ENCODE data around the gene DNAJB6. TPM values are rescaled to one million over a fixed set of nuclear protein-coding genes. Genes with fewer than 3 reads are reported as not detected.

DNAJB6 gene
- total and polyA plus RNA-seq, 4 donors = 118 to 143 (median 128) TPM

GRCh38 chr7:157383868-157384267 lies 47.1 kb downstream of the DNAJB6 start:
- no peak overlapping the region for H3K4me3 ChIP-seq (ENCODE audit: low read length in 2 of 2)
- no peaks in the 10 kb centered on the region for H3K4me1 ChIP-seq (ENCODE audit: control insufficient read depth in 1 of 2, insufficient read depth in 2 of 2, low read length in 2 of 2)
- no peaks in the 10 kb centered on the region for H3K9me3 ChIP-seq (ENCODE audit: control insufficient read depth, low read length)
- H3K27me3 ChIP-seq (ENCODE audit: control insufficient read depth in 1 of 2, insufficient read depth in 2 of 2, low read length in 1 of 2) = no peaks in the 10 kb centered on the region
- H3K36me3 ChIP-seq (ENCODE audit: control insufficient read depth in 1 of 2, insufficient read depth in 2 of 2, low read length in 1 of 2) = peaks cover 0 to 2% of the 10 kb centered on the region in 2 donors
- no peak for ATAC-seq (ENCODE audit: low FRiP score)
- intact Hi-C loops (cut with DNase I) = no loop called here
- H3K27ac ChIP-seq (ENCODE audit: low read depth in 1 of 2, low read length in 2 of 2) = no peak overlapping the region
- DNase-seq = no peak
- 79 to 82% methylated on average over 5 of the region's 5 CpGs for WGBS, 2 donors

GRCh38 chr7:157384301-157384700 lies 47.5 kb downstream of the DNAJB6 start:
- peaks cover 0 to 2% of the 10 kb centered on the region in 2 donors for H3K36me3 ChIP-seq (ENCODE audit: control insufficient read depth in 1 of 2, insufficient read depth in 2 of 2, low read length in 1 of 2)
- intact Hi-C loops (cut with DNase I) = no loop called here
- H3K27ac ChIP-seq (ENCODE audit: low read depth in 1 of 2, low read length in 2 of 2) = peak overlapping the region in 1 of 2 donors; percentile 3
- H3K9me3 ChIP-seq (ENCODE audit: control insufficient read depth, low read length) = no peaks in the 10 kb centered on the region
- H3K27me3 ChIP-seq (ENCODE audit: control insufficient read depth in 1 of 2, insufficient read depth in 2 of 2, low read length in 1 of 2) = no peaks in the 10 kb centered on the region
- H3K4me3 ChIP-seq (ENCODE audit: low read length in 2 of 2) = no peak overlapping the region
- no peaks in the 10 kb centered on the region for H3K4me1 ChIP-seq (ENCODE audit: control insufficient read depth in 1 of 2, insufficient read depth in 2 of 2, low read length in 2 of 2)
- ATAC-seq (ENCODE audit: low FRiP score) (no peak), DNase-seq (peak in 1 of 2 donors; percentile 57)
- WGBS, 2 donors = 12% methylated on average over 9 of the region's 9 CpGs

GRCh38 chr7:157386979-157387800 lies 50.4 kb downstream of the DNAJB6 start:
- Histone ChIP-seq H3K4me1 (ENCODE audit: control insufficient read depth in 1 of 2, insufficient read depth in 2 of 2, low read length in 2 of 2) (no peaks in the 10 kb centered on the region), H3K27ac (ENCODE audit: low read depth in 1 of 2, low read length in 2 of 2) (peak overlapping the region in 1 of 2 donors; percentile 71), H3K27me3 (ENCODE audit: control insufficient read depth in 1 of 2, insufficient read depth in 2 of 2, low read length in 1 of 2) (no peaks in the 10 kb centered on the region), H3K36me3 (ENCODE audit: control insufficient read depth in 1 of 2, insufficient read depth in 2 of 2, low read length in 1 of 2) (peaks cover 7 to 9% of the 10 kb centered on the region in 2 donors), H3K4me3 (ENCODE audit: low read length in 2 of 2) (no peak overlapping the region), H3K9me3 (ENCODE audit: control insufficient read depth, low read length) (no peaks in the 10 kb centered on the region)
- ATAC-seq (ENCODE audit: low FRiP score) (peak; percentile 89), DNase-seq (peak; percentile 89 to 93)
- intact Hi-C loops (cut with DNase I) = loop anchor here (2.0 to 5.0 kb wide), 2 partner anchors 48 to 115 kb away; no protein-coding TSS in a partner anchor
- 21 to 32% methylated on average over 23 of the region's 23 CpGs for whole genome bisulfite sequencing, 2 donors

- Histone ChIP-seq H3K27me3 (ENCODE audit: control insufficient read depth in 1 of 2, insufficient read depth in 2 of 2, low read length in 1 of 2) (no peaks in the 10 kb centered on the region), H3K4me1 (ENCODE audit: control insufficient read depth in 1 of 2, insufficient read depth in 2 of 2, low read length in 2 of 2) (no peaks in the 10 kb centered on the region), H3K27ac (ENCODE audit: low read depth in 1 of 2, low read length in 2 of 2) (no peak overlapping the region), H3K36me3 (ENCODE audit: control insufficient read depth in 1 of 2, insufficient read depth in 2 of 2, low read length in 1 of 2) (peaks cover 7 to 9% of the 10 kb centered on the region in 2 donors), H3K4me3 (ENCODE audit: low read length in 2 of 2) (no peak overlapping the region), H3K9me3 (ENCODE audit: control insufficient read depth, low read length) (no peaks in the 10 kb centered on the region)
- ATAC-seq (ENCODE audit: low FRiP score) = no peak
- 96 to 97% methylated on average over 5 of the region's 5 CpGs for WGBS, 2 donors
- no peak for DNase-seq
- intact Hi-C loops (cut with DNase I) = loop anchor here in 1 of 2 donors (5.0 kb wide), 1 partner anchor 116 kb away; no protein-coding TSS in a partner anchor
These were observed 51.5 kb downstream of the DNAJB6 start for GRCh38 chr7:157388301-157388700.

DNA sequence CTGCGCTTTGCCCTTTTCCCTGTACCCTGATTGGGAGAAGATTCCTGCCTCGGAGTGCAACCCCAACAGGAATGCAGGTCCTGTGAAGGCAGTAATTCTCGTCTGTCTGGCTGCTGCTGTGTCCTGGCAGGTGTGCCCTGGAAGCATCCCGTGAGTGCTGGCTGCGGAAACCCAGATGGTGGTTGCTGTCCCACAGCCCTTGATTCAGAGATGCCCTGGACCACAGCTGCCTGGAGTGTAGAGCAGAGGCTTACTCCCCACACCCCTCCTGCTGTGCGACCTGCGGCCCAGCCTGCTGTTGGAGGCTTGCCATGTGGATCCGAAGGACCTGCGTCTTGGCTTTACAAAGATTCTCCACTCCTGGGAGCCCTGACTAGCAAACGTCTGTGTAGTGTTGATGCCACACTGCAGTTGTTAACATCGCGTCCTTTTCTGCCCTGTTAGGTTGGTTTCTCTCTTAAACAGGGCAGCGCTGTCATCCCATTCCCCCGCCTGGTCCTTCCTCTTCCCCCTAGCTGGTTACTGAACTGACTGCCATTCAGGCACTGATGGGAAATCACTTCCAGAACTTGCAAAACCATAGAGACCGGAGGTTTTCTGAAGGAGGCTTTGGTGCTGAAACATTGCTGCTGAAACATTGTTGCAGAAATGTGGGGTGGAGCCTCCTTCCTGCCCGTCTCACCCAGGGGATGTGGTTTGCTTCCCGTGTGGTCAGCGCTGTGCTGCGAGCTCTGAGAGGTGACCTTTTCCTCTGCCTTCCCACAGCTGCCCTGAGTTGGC lies 53.3 kb downstream of the DNAJB6 start:
- Histone ChIP-seq H3K27me3 (ENCODE audit: control insufficient read depth in 1 of 2, insufficient read depth in 2 of 2, low read length in 1 of 2) (no peaks in the 10 kb centered on the region), H3K36me3 (ENCODE audit: control insufficient read depth in 1 of 2, insufficient read depth in 2 of 2, low read length in 1 of 2) (peaks cover 7% of the 10 kb centered on the region in 2 donors), H3K9me3 (ENCODE audit: control insufficient read depth, low read length) (no peaks in the 10 kb centered on the region), H3K27ac (ENCODE audit: low read depth in 1 of 2, low read length in 2 of 2) (no peak overlapping the region), H3K4me3 (ENCODE audit: low read length in 2 of 2) (no peak overlapping the region), H3K4me1 (ENCODE audit: control insufficient read depth in 1 of 2, insufficient read depth in 2 of 2, low read length in 2 of 2) (no peaks in the 10 kb centered on the region)
- DNase-seq (peak in 1 of 2 donors; percentile 56), ATAC-seq (ENCODE audit: low FRiP score) (peak; percentile 26)
- intact Hi-C loops (cut with DNase I) = loop anchor here in 1 of 2 donors (5.0 kb wide), 1 partner anchor 118 kb away; no protein-coding TSS in a partner anchor
- WGBS, 2 donors = 76 to 78% methylated on average over 19 of the region's 19 CpGs

DNA sequence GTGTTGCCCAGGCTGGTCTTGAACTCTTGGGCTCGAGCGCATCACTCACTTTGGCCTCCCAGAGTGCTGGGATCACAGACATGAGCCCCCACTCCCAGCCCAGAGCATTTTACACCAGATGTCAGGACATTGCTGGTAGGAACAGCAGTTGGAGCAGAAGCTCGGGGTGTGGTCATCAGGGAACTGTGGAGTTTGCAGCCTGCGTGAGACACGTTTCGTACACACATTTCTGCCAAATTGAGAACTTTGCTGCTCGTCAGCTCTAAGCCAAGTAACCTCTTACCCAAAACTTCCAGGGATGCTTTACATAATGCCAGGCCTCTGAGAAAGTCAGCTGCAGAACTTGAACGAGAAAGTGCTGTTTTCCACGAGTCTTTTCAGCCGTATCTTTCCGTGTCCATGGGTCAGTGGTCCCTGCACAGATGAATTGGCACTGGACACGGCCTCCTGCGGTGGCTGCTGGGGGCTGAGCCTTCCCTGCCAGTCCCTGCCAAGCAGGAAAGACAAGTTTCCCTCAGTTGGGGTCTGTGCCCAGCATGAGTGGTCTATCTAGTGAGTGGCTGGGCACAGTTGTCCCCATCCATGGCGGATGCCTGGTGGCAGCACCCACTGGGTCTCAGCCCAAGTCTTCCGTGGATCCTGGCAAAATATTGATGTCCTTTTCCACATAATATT lies 54.4 kb downstream of the DNAJB6 start:
- intact Hi-C loops (cut with DNase I) = no loop called here

DNA sequence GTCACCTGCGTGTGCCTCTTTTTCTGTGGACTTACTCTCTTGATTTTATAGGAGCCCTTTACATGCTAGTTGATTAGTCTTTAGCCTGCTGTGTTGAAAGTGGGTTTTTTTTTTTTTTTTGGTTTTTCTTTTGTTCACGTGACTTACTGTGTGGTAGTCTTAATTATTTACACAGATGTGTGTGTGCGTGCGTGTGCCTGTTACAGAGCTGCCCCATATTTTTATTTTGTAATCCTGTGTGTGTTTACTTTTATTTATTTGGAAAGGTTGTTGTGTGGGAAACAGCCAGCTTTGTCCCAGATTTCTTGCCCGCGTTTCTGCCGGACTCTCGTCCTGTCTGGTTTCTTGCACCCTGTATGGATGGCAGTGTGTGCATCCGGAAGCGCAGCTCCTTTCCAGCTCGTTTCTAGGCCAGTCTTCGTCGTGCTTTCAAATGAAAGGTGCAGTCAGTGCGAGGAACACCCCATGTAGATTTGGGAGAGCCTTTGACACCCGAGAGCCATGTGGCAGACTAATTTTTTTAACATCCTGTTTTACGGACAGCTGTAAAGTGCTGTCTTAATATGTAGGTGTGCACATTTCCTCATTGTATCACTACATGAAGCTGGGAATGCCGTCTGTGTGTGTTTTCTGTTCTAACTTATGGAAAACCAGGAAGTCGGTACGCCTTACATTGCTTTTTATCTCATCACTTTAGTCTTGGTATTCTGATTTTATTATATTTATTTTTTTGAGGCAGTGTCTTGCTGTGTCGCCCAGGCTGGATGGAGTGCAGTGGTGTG lies 55.6 kb downstream of the DNAJB6 start:
- ATAC-seq (ENCODE audit: low FRiP score) = no peak
- Histone ChIP-seq H3K4me3 (ENCODE audit: low read length in 2 of 2) (no peak overlapping the region), H3K27ac (ENCODE audit: low read depth in 1 of 2, low read length in 2 of 2) (no peak overlapping the region), H3K9me3 (ENCODE audit: control insufficient read depth, low read length) (no peaks in the 10 kb centered on the region), H3K27me3 (ENCODE audit: control insufficient read depth in 1 of 2, insufficient read depth in 2 of 2, low read length in 1 of 2) (no peaks in the 10 kb centered on the region), H3K4me1 (ENCODE audit: control insufficient read depth in 1 of 2, insufficient read depth in 2 of 2, low read length in 2 of 2) (no peaks in the 10 kb centered on the region), H3K36me3 (ENCODE audit: control insufficient read depth in 1 of 2, insufficient read depth in 2 of 2, low read length in 1 of 2) (peaks cover 7% of the 10 kb centered on the region in 2 donors)
- intact Hi-C loops (cut with DNase I) = no loop called here
- DNase-seq = peak in 1 of 2 donors; percentile 57
- 89 to 91% methylated on average over 20 of the region's 20 CpGs for WGBS, 2 donors

More for the DNA sequence above, 54.4 kb downstream of the DNAJB6 start:
- ATAC-seq (ENCODE audit: low FRiP score) = no peak
- Histone ChIP-seq H3K4me3 (ENCODE audit: low read length in 2 of 2) (no peak overlapping the region), H3K4me1 (ENCODE audit: control insufficient read depth in 1 of 2, insufficient read depth in 2 of 2, low read length in 2 of 2) (no peaks in the 10 kb centered on the region), H3K36me3 (ENCODE audit: control insufficient read depth in 1 of 2, insufficient read depth in 2 of 2, low read length in 1 of 2) (peaks cover 7% of the 10 kb centered on the region in 2 donors), H3K9me3 (ENCODE audit: control insufficient read depth, low read length) (no peaks in the 10 kb centered on the region), H3K27me3 (ENCODE audit: control insufficient read depth in 1 of 2, insufficient read depth in 2 of 2, low read length in 1 of 2) (no peaks in the 10 kb centered on the region), H3K27ac (ENCODE audit: low read depth in 1 of 2, low read length in 2 of 2) (no peak overlapping the region)
- DNase-seq = peak in 1 of 2 donors; percentile 39
- WGBS, 2 donors = 88 to 89% methylated on average over 15 of the region's 15 CpGs
